Fibroblast of mammary gland (primary cell): ENCODE results near the gene SCAP.
A peak's percentile ranks its signal among the peaks of the same experiment; 100 is the strongest.

ENCODE experiments used
- DNase-seq: peaks from one replicate; pipeline ENCODE4 v3.0.0-alpha.2; 2010; ENCODE audit warnings: low read depth
- H3K4me3 ChIP-seq: 2 replicates; pipeline ENCODE4 v1.5.1; 2011; ENCODE audit warnings: low read depth, mild to moderate bottlenecking, low read length, moderate library complexity; ENCODE audit not compliant: control insufficient read depth
- TF ChIP-seq, protein P1 (sequence below): conservative IDR thresholded peaks from 2 replicates; pipeline ENCODE4 v1.5.1; 2011; ENCODE audit warnings: low read depth, low read length, inconsistent platforms; ENCODE audit not compliant: control insufficient read depth, insufficient read depth

SCAP gene

DNA sequence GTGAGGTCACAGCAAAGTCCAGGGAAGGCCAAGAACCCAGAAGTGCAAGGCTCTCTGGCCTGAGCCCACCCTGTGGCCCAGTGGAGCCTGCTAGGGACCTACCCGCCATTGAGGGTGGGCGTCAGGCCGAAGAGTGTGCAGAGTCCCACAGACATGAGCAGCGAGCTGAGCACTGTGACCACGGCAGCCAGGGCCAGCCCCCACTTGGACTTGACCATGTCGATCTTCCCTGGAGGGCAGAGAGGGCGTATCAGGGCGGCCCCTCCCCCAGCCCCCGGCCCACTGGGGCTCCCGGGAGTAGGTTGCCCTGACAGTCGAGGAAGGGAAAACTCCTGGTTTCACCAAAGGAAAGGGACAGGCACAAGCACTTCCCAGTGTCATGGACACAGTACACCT, 50.4 kb downstream of the SCAP start:
- no peak overlapping the region for H3K4me3 ChIP-seq
- TF ChIP-seq, protein P1, sequence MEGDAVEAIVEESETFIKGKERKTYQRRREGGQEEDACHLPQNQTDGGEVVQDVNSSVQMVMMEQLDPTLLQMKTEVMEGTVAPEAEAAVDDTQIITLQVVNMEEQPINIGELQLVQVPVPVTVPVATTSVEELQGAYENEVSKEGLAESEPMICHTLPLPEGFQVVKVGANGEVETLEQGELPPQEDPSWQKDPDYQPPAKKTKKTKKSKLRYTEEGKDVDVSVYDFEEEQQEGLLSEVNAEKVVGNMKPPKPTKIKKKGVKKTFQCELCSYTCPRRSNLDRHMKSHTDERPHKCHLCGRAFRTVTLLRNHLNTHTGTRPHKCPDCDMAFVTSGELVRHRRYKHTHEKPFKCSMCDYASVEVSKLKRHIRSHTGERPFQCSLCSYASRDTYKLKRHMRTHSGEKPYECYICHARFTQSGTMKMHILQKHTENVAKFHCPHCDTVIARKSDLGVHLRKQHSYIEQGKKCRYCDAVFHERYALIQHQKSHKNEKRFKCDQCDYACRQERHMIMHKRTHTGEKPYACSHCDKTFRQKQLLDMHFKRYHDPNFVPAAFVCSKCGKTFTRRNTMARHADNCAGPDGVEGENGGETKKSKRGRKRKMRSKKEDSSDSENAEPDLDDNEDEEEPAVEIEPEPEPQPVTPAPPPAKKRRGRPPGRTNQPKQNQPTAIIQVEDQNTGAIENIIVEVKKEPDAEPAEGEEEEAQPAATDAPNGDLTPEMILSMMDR, result no peak
- DNase-seq, result no peak

- no peak for DNase-seq
Observed at GRCh38 chr3:47424434-47425382, 51.0 kb downstream of the SCAP start.

GRCh38 chr3:47423548-47424145, 52.1 kb downstream of the SCAP start:
- DNase-seq, result no peak
- H3K4me3 ChIP-seq, result no peak overlapping the region
- TF ChIP-seq, protein P1, result no peak

More at GRCh38 chr3:47424434-47425382, 51.0 kb downstream of the SCAP start:
- TF ChIP-seq, protein P1, result no peak
- H3K4me3 ChIP-seq, result no peak overlapping the region

DNA sequence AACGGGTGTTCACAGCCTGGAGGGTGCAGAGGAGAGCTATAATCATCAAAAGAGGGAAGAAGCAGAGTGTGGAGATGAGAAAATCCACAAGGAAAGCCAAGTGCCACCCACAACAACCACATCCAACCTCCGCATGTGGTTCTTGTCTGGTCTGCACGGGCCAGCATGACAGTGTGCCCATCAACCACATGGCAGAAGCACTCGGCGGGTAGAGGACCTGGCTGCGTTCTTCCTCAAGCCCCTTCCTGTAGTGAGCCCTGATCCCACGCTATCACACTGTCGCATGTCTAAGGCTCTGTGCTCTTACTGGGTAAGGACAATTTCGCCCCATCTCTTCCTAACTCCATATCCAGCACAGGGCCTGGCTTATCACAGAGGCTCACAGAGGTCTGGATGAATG, 53.0 kb downstream of the SCAP start:
- no peak overlapping the region for H3K4me3 ChIP-seq
- DNase-seq, result no peak
- TF ChIP-seq, protein P1, result no peak

- TF ChIP-seq, protein P1, result peak; percentile 28
- peak; percentile 51 for DNase-seq
Observed at GRCh38 chr3:47421741-47422649, 53.7 kb downstream of the SCAP start.

More at GRCh38 chr3:47421741-47422649, 53.7 kb downstream of the SCAP start:
- no peak overlapping the region for H3K4me3 ChIP-seq
